Right atrium auricular region (tissue), 2 donors: Measurements from ENCODE around the gene RNU6-9. TPM values are rescaled to one million over a fixed set of nuclear protein-coding genes. Genes with fewer than 3 reads are reported as not detected.

Experiments
- DNase-seq: peaks from one replicate; pipeline ENCODE4 v3.0.0-alpha.2; 2019; ENCODE audit warnings: low spot score
- H3K27ac ChIP-seq, 2 donors: fragments of 200-600 bp; sonication (generic); 1 replicate in 1 of 2; 2 replicates in 1 of 2; pipeline ENCODE4 v1.5.1; 2016 to 2019
- H3K27me3 ChIP-seq, 2 donors: fragments of 200-600 bp; sonication (generic); one replicate each; pipeline versions ENCODE4 v1.5.1 to v1.6.0; 2017 to 2019
- H3K36me3 ChIP-seq: fragments of 200-600 bp; sonication (generic); one replicate; pipeline ENCODE4 v1.5.1; 2016
- H3K4me1 ChIP-seq, 2 donors: fragments of 200-600 bp; sonication (generic); one replicate each; pipeline versions ENCODE4 v1.5.1 to v1.6.0; 2017 to 2019
- H3K4me3 ChIP-seq, 2 donors: fragments of 200-600 bp; sonication (generic); 1 replicate in 1 of 2; 2 replicates in 1 of 2; pipeline ENCODE4 v1.5.1; 2017 to 2019; ENCODE audit warnings: mild to moderate bottlenecking in 1 of 2, moderate library complexity in 1 of 2
- H3K9me3 ChIP-seq, 2 donors: fragments of 200-600 bp; sonication (generic); one replicate each; pipeline ENCODE4 v1.5.1; 2019
- CTCF ChIP-seq, 2 donors: fragments of 200-600 bp; sonication (generic); IDR thresholded peaks; one replicate each; pipeline ENCODE4 v1.5.1; 2019; ENCODE audit warnings: antibody characterized with exemption in 2 of 2
- total RNA-seq, 2 donors: library from RNA; depleted of rRNA; stranded (reverse); fragments of >200 nt; gene quantifications; one replicate each; pipeline ENCODE4 v1.1.0, GENCODE V29; 2016

The RNU6-9 gene
- total RNA-seq, 2 donors from 2014 or later: not detected

- peak overlapping the region in 1 of 2 donors; percentile 85 for H3K27ac ChIP-seq
- DNase-seq: no peak
- H3K4me3 ChIP-seq: no peak overlapping the region
- H3K36me3 ChIP-seq: no peaks in the 10 kb centered on the region
- H3K4me1 ChIP-seq: peaks cover 0 to 20% of the 10 kb centered on the region in 2 donors
- H3K9me3 ChIP-seq: no peaks in the 10 kb centered on the region
- TF ChIP-seq CTCF (IDR thresholded peaks at IDR 0.05): no peak
- H3K27me3 ChIP-seq: no peaks in the 10 kb centered on the region
Measured at GRCh38 chr19:939922-940321, 46.6 kb downstream of the RNU6-9 start.

GRCh38 chr19:940591-941291, 47.5 kb downstream of the RNU6-9 start:
- Histone ChIP-seq H3K4me3 (peak overlapping the region; percentile 24 to 40), H3K27ac (peak overlapping the region; percentile 82 to 85), H3K27me3 (no peaks in the 10 kb centered on the region), H3K36me3 (no peaks in the 10 kb centered on the region), H3K4me1 (peaks cover 0 to 14% of the 10 kb centered on the region in 2 donors), H3K9me3 (no peaks in the 10 kb centered on the region)
- DNase-seq: peak; percentile 65
- TF ChIP-seq CTCF (IDR thresholded peaks at IDR 0.05): no peak

- DNase-seq: no peak
- H3K27ac ChIP-seq: peak overlapping the region; percentile 82 to 85
- no peaks in the 10 kb centered on the region for H3K36me3 ChIP-seq
- H3K4me3 ChIP-seq: peak overlapping the region; percentile 24 to 40
- no peaks in the 10 kb centered on the region for H3K27me3 ChIP-seq
- H3K4me1 ChIP-seq: peaks cover 0 to 14% of the 10 kb centered on the region in 2 donors
- TF ChIP-seq CTCF (IDR thresholded peaks at IDR 0.05): no peak
- no peaks in the 10 kb centered on the region for H3K9me3 ChIP-seq
Measured at GRCh38 chr19:941292-942132, 48.2 kb downstream of the RNU6-9 start.

GRCh38 chr19:942133-942645, 48.9 kb downstream of the RNU6-9 start:
- Histone ChIP-seq H3K36me3 (no peaks in the 10 kb centered on the region), H3K27ac (no peak overlapping the region), H3K9me3 (no peaks in the 10 kb centered on the region), H3K27me3 (no peaks in the 10 kb centered on the region), H3K4me1 (peaks cover 0 to 14% of the 10 kb centered on the region in 2 donors), H3K4me3 (no peak overlapping the region)
- no peak for DNase-seq
- no peak for TF ChIP-seq CTCF (IDR thresholded peaks at IDR 0.05)

Other genes starting within 250 kb of the RNU6-9 start
- gene RNF126, start 230.3 kb upstream of the RNU6-9 start, total RNA-seq: 10 to 100 TPM; 53.3 to 68.5 TPM
- 100 to 1,000 TPM in 1 of 2 donors, 10 to 100 TPM in 1; 64.4 to 437 TPM for gene FSTL3, start 217.1 kb upstream of the RNU6-9 start, total RNA-seq
- gene PRSS57, start 198.0 kb upstream of the RNU6-9 start, total RNA-seq: not detected
- gene PALM, start 184.5 kb upstream of the RNU6-9 start, total RNA-seq: 10 to 100 TPM; 28.7 to 64.9 TPM
- 1 to 10 TPM in 1 of 2 donors, under 1 TPM in 1; 0.96 to 1.5 TPM for gene MISP, start 142.4 kb upstream of the RNU6-9 start, total RNA-seq
- 10 to 100 TPM; 49.4 to 73.9 TPM for gene PTBP1, start 96.0 kb upstream of the RNU6-9 start, total RNA-seq
- not detected for gene PLPPR3, start 71.5 kb upstream of the RNU6-9 start, total RNA-seq
- gene AZU1, start 65.6 kb upstream of the RNU6-9 start, total RNA-seq: not detected
- gene PRTN3, start 52.5 kb upstream of the RNU6-9 start, total RNA-seq: not detected
- under 1 TPM; 0.67 to 0.83 TPM for gene ELANE, start 41.2 kb upstream of the RNU6-9 start, total RNA-seq
- 100 to 1,000 TPM; 133 to 652 TPM for gene CFD, start 33.8 kb upstream of the RNU6-9 start, total RNA-seq
- 10 to 100 TPM; 17.7 to 26.5 TPM for gene MED16, start 297 bp upstream of the RNU6-9 start, total RNA-seq
- gene R3HDM4, start 19.7 kb downstream of the RNU6-9 start, total RNA-seq: 10 to 100 TPM; 19.5 to 30.4 TPM
- gene KISS1R, start 23.8 kb downstream of the RNU6-9 start, total RNA-seq: not detected
- gene ARID3A, start 32.6 kb downstream of the RNU6-9 start, total RNA-seq: 1 to 10 TPM; 1.7 to 3.4 TPM
- gene WDR18, start 90.9 kb downstream of the RNU6-9 start, total RNA-seq: 10 to 100 TPM; 13.3 to 24.9 TPM
- under 1 TPM in 1 of 2 donors, not detected in 1; 0.12 TPM for gene GRIN3B, start 106.9 kb downstream of the RNU6-9 start, total RNA-seq
- gene TMEM259, start 127.6 kb downstream of the RNU6-9 start, total RNA-seq: 100 to 1,000 TPM; 129 to 170 TPM
- gene RNU6-2, start 128.0 kb downstream of the RNU6-9 start, total RNA-seq: not detected
- gene CNN2, start 133.1 kb downstream of the RNU6-9 start, total RNA-seq: 10 to 100 TPM; 47.8 to 48.5 TPM
- gene ABCA7, start 146.6 kb downstream of the RNU6-9 start, total RNA-seq: 1 to 10 TPM; 4.8 to 5.9 TPM
- gene ARHGAP45, start 173.7 kb downstream of the RNU6-9 start, total RNA-seq: 10 to 100 TPM in 1 of 2 donors, 1 to 10 TPM in 1; 5.2 to 12.8 TPM
- gene POLR2E, start 201.9 kb downstream of the RNU6-9 start, total RNA-seq: 100 to 1,000 TPM; 149 to 252 TPM
- gene GPX4, start 210.5 kb downstream of the RNU6-9 start, total RNA-seq: 100 to 1,000 TPM; 404 to 529 TPM